HEK293T (cell line): ENCODE data around the gene RNF32.

Experiments used
- BHLHE40 ChIP-seq: fragments of 450-650 bp; IDR thresholded peaks from 2 replicates; pipeline ENCODE4 v1.6.1; 2016; ENCODE audit warnings: mild to moderate bottlenecking, moderate library complexity, borderline replicate concordance
- FOXK2 ChIP-seq: fragments of 450-650 bp; IDR thresholded peaks from 2 replicates; pipeline ENCODE4 v1.6.1; 2016; ENCODE audit warnings: mild to moderate bottlenecking
- FOXM1 ChIP-seq: fragments of 450-650 bp; IDR thresholded peaks from 2 replicates; pipeline ENCODE4 v1.6.1; 2017; ENCODE audit warnings: mild to moderate bottlenecking, borderline replicate concordance
- HDGF ChIP-seq: fragments of 450-650 bp; IDR thresholded peaks from 2 replicates; pipeline ENCODE4 v1.6.1; 2017; ENCODE audit warnings: antibody characterized with exemption, borderline replicate concordance
- LEF1 ChIP-seq: fragments of 450-650 bp; IDR thresholded peaks from 2 replicates; pipeline ENCODE4 v1.6.1; 2017; ENCODE audit warnings: mild to moderate bottlenecking, borderline replicate concordance
- PKNOX1 ChIP-seq: fragments of 450-650 bp; IDR thresholded peaks from 2 replicates; pipeline ENCODE4 v1.6.1; 2016
- SUZ12 ChIP-seq: fragments of 450-650 bp; IDR thresholded peaks from 2 replicates; pipeline ENCODE4 v1.6.1; 2016; ENCODE audit warnings: mild to moderate bottlenecking
- TARDBP ChIP-seq: fragments of 450-650 bp; IDR thresholded peaks from 2 replicates; pipeline ENCODE4 v1.6.1; 2016
- ZNF384 ChIP-seq: fragments of 450-650 bp; IDR thresholded peaks from 2 replicates; pipeline ENCODE4 v1.6.1; 2016

- TF ChIP-seq BHLHE40 (no peak), LEF1 (no peak), HDGF (no peak), SUZ12 (no peak), TARDBP (no peak), PKNOX1 (no peak), ZNF384 (no peak), FOXM1 (no peak), FOXK2 (no peak)
Measured at GRCh38 chr7:156610601-156611000, 30.0 kb upstream of the RNF32 start.
